SK-N-SH (cell line): ENCODE measurements around the gene PLD4. TPM values are rescaled to one million over a fixed set of nuclear protein-coding genes. Genes with fewer than 3 reads are reported as not detected.

Experiments
- CTCF ChIA-PET: fragments of 300-600, 350-600 bp; formaldehyde crosslinking; extraction: SDS; loops from one replicate; lab custom pipeline; 2021; lab: Yijun Ruan, JAX
- POLR2A ChIA-PET: fragments of 350-600 bp; sonication (Branson Sonifier 250); formaldehyde crosslinking; extraction: SDS; loops from one replicate; lab custom pipeline; 2020; ENCODE audit warnings: antibody characterized with exemption, inconsistent platforms; lab: Yijun Ruan, JAX
- DNase-seq: peaks from one replicate; pipeline ENCODE4 v3.0.0; 2012
- H2AFZ ChIP-seq: fragments of 200-600 bp; sonication (generic); 2 replicates; pipeline ENCODE4 v1.8.1; 2016; ENCODE audit warnings: antibody characterized with exemption, mild to moderate bottlenecking, low read depth
- H3F3A ChIP-seq: fragments of 200-600 bp; sonication (generic); replicated peaks from 2 replicates; pipeline ENCODE3; 2016; ENCODE audit warnings: antibody characterized with exemption, mild to moderate bottlenecking; ENCODE audit not compliant: insufficient read depth
- H3K27ac ChIP-seq, 2 experiments: fragments of 200-500 bp in 1 of 2; fragments of 200-600 bp in 1 of 2; sonication (Bioruptor generic) in 1 of 2; sonication (generic), shearing (Covaris generic) in 1 of 2; 2 replicates each; pipeline versions ENCODE4 v1.5.1 to v1.6.1; 2014 to 2016; ENCODE audit warnings: low read depth in 2 of 2, inconsistent platforms in 1 of 2, low read length in 1 of 2, mild to moderate bottlenecking in 1 of 2, mixed read lengths in 1 of 2
- H3K27me3 ChIP-seq: fragments of 200-600 bp; sonication (generic), shearing (Covaris generic); 2 replicates; pipeline ENCODE4 v1.6.1; 2016; ENCODE audit warnings: mixed run types; ENCODE audit not compliant: insufficient read depth
- H3K36me3 ChIP-seq, 2 experiments: fragments of 200-500 bp in 1 of 2; fragments of 200-600 bp in 1 of 2; sonication (Bioruptor generic) in 1 of 2; sonication (generic) in 1 of 2; replicated peaks in 1 of 2; 2 replicates each; pipeline versions ENCODE3 to v1.5.1; 2014 to 2016; ENCODE audit warnings: low read length in 1 of 2, mild to moderate bottlenecking in 1 of 2; ENCODE audit not compliant: insufficient read depth in 2 of 2, control insufficient read depth in 1 of 2
- H3K4me1 ChIP-seq, 2 experiments: fragments of 200-500 bp in 1 of 2; fragments of 200-600 bp in 1 of 2; sonication (Bioruptor generic) in 1 of 2; sonication (generic), shearing (Covaris generic) in 1 of 2; 2 replicates each; pipeline versions ENCODE4 v1.5.1 to v1.6.1; 2014 to 2016; ENCODE audit warnings: low read depth in 1 of 2, low read length in 1 of 2, mixed run types in 1 of 2; ENCODE audit not compliant: insufficient read depth in 2 of 2, control insufficient read depth in 1 of 2
- H3K4me2 ChIP-seq: fragments of 200-600 bp; sonication (generic), shearing (Covaris generic); 2 replicates; pipeline ENCODE4 v1.6.1; 2017; ENCODE audit warnings: mixed run types
- H3K4me3 ChIP-seq, 2 experiments: fragments of 200-500 bp in 1 of 2; fragments of 200-600 bp in 1 of 2; sonication (Bioruptor generic) in 1 of 2; sonication (generic), shearing (Covaris generic) in 1 of 2; 2 replicates each; pipeline versions ENCODE4 v1.5.1 to v1.8.1; 2014 to 2016; ENCODE audit warnings: low read depth in 2 of 2, inconsistent platforms in 1 of 2, low read length in 1 of 2, mild to moderate bottlenecking in 1 of 2, mixed read lengths in 1 of 2, moderate library complexity in 1 of 2
- H3K79me2 ChIP-seq: fragments of 200-600 bp; sonication (generic); 2 replicates; pipeline ENCODE4 v1.8.1; 2017; ENCODE audit warnings: mild to moderate bottlenecking; ENCODE audit not compliant: insufficient read depth
- H3K9ac ChIP-seq: fragments of 200-600 bp; sonication (generic); 2 replicates; pipeline ENCODE4 v1.6.1; 2017; ENCODE audit warnings: mixed run types
- H3K9me2 ChIP-seq: fragments of 200-600 bp; sonication (generic); 2 replicates; pipeline ENCODE4 v1.6.1; 2017; ENCODE audit warnings: mixed run types
- H3K9me3 ChIP-seq: fragments of 200-600 bp; sonication (generic); 2 replicates; pipeline ENCODE4 v1.6.1; 2017; ENCODE audit warnings: mixed run types, mild to moderate bottlenecking, moderate library complexity
- H4K20me1 ChIP-seq: fragments of 200-600 bp; sonication (generic); 2 replicates; pipeline ENCODE4 v1.6.1; 2017; ENCODE audit warnings: mild to moderate bottlenecking, mixed run types; ENCODE audit not compliant: insufficient read depth
- ELF1 ChIP-seq: IDR thresholded peaks from 2 replicates; pipeline ENCODE4 v1.4.0; 2012
- EP300 ChIP-seq, 2 experiments: IDR thresholded peaks; 2 replicates each; pipeline versions ENCODE4 v1.4.0 to v1.6.1; 2012; ENCODE audit warnings: borderline replicate concordance in 1 of 2, low read depth in 1 of 2, low read length in 1 of 2
- FOSL2 ChIP-seq: IDR thresholded peaks from 2 replicates; pipeline ENCODE4 v1.4.0; 2012; ENCODE audit warnings: low read depth, mild to moderate bottlenecking, moderate library complexity, borderline replicate concordance
- FOXM1 ChIP-seq: IDR thresholded peaks from 2 replicates; pipeline ENCODE4 v1.4.0; 2012; ENCODE audit warnings: low read depth, mild to moderate bottlenecking
- GABPA ChIP-seq: IDR thresholded peaks from 2 replicates; pipeline ENCODE4 v1.4.0; 2012; ENCODE audit warnings: low read depth, mild to moderate bottlenecking
- GATA2 ChIP-seq: sonication (generic); formaldehyde crosslinking; IDR thresholded peaks from 2 replicates; pipeline ENCODE4 v1.5.0; 2020; ENCODE audit warnings: mild to moderate bottlenecking, missing genetic modification reagents
- IRF3 ChIP-seq: fragments of 150-350 bp; IDR thresholded peaks from 2 replicates; pipeline ENCODE4 v1.6.1; 2016; ENCODE audit warnings: mild to moderate bottlenecking, low read depth, low read length
- JUND ChIP-seq: IDR thresholded peaks from 2 replicates; pipeline ENCODE4 v1.4.0; 2012
- MXI1 ChIP-seq: IDR thresholded peaks from 2 replicates; pipeline ENCODE4 v1.6.1; 2012; ENCODE audit warnings: mild to moderate bottlenecking, low read depth, low read length, improper control_type of control experiment
- RAD21 ChIP-seq: IDR thresholded peaks from 2 replicates; pipeline ENCODE4 v1.6.1; 2012; ENCODE audit warnings: mild to moderate bottlenecking, low read length
- REST ChIP-seq: IDR thresholded peaks from 2 replicates; pipeline ENCODE4 v1.6.1; 2012; ENCODE audit warnings: mild to moderate bottlenecking, low read depth, low read length, moderate library complexity
- RXRA ChIP-seq: IDR thresholded peaks from 2 replicates; pipeline ENCODE4 v1.4.0; 2012; ENCODE audit warnings: low read depth, mild to moderate bottlenecking, borderline replicate concordance
- SIN3A ChIP-seq: IDR thresholded peaks from 2 replicates; pipeline ENCODE4 v1.6.1; 2012; ENCODE audit warnings: low read depth, mild to moderate bottlenecking, low read length, moderate library complexity, borderline replicate concordance
- SMC3 ChIP-seq: IDR thresholded peaks from 2 replicates; pipeline ENCODE4 v1.6.1; 2012; ENCODE audit warnings: low read depth, low read length, improper control_type of control experiment
- TAF1 ChIP-seq: IDR thresholded peaks from 2 replicates; pipeline ENCODE4 v1.6.1; 2012; ENCODE audit warnings: low read depth, mild to moderate bottlenecking, low read length, moderate library complexity, borderline replicate concordance
- TEAD4 ChIP-seq: IDR thresholded peaks from 2 replicates; pipeline ENCODE4 v1.4.0; 2012; ENCODE audit warnings: mild to moderate bottlenecking, borderline replicate concordance; ENCODE audit not compliant: insufficient read depth
- USF1 ChIP-seq: IDR thresholded peaks from 2 replicates; pipeline ENCODE4 v1.4.0; 2012; ENCODE audit warnings: low read depth, borderline replicate concordance
- ZBTB33 ChIP-seq: IDR thresholded peaks from 2 replicates; pipeline ENCODE4 v1.4.0; 2012; ENCODE audit warnings: low read depth, borderline replicate concordance
- WGBS: methylation state at CpG from one replicate; pipeline ENCODE4 v1.1.6; 2017; ENCODE audit warnings: low lambda C conversion rate; 5-methylcytosine and 5-hydroxymethylcytosine counted together
- polyA plus RNA-seq, 3 experiments: library from polyadenylated mRNA; depleted of rRNA; stranded (reverse); fragments of >200 nt; gene quantifications; 2 replicates each; pipeline ENCODE4 v1.2.3, GENCODE V29; 2012

The PLD4 gene
- polyA plus RNA-seq, 1 of the 3 experiments (the other 2 are of a cell fraction), result 0.02 TPM

- peaks cover 0 to 15% of the 10 kb centered on the region in 2 experiments for H3K36me3 ChIP-seq
- H2AFZ ChIP-seq, result no peak overlapping the region
- H3K4me1 ChIP-seq, result peaks cover 13 to 17% of the 10 kb centered on the region in 2 experiments; a peak in 2 of 4 replicates
- no peaks in the 10 kb centered on the region for H3K9me2 ChIP-seq
- TF ChIP-seq TAF1 (no peak), ELF1 (no peak), EP300 (IDR thresholded peaks at IDR 0.05; ENCODE audit: borderline replicate concordance in 1 of 2, low read depth in 1 of 2, low read length in 1 of 2) (no peak), TEAD4 (no peak), MXI1 (no peak), FOSL2 (no peak), JUND (no peak), GABPA (no peak), SMC3 (no peak), REST (no peak), USF1 (no peak), GATA2 (CRISPR knock-in tag) (no peak), IRF3 (no peak), RAD21 (no peak), FOXM1 (no peak), ZBTB33 (no peak), SIN3A (no peak), RXRA (no peak)
- H3K4me2 ChIP-seq, result no peak overlapping the region
- 80% methylated on average over 9 of the region's 13 CpGs for WGBS
- H3K4me3 ChIP-seq, result no peak overlapping the region
- ChIA-PET POLR2A (no interaction called here), CTCF (interaction anchor here (0.8 to 4.8 kb wide), 3 partner anchors 10 to 80 kb away, joined by 3 to 26 read pairs (median 15); no protein-coding TSS in a partner anchor)
- H3F3A ChIP-seq, result peaks cover 5% of the 10 kb centered on the region
- H3K9me3 ChIP-seq, result no peaks in the 10 kb centered on the region
- 0 out of 2 replicates have a peak, but pooled peaks cover 5% of the 10 kb centered on the region for H4K20me1 ChIP-seq
- H3K79me2 ChIP-seq, result peaks cover 87% of the 10 kb centered on the region
- H3K27me3 ChIP-seq, result no peaks in the 10 kb centered on the region
- DNase-seq, result no peak
- H3K27ac ChIP-seq, result no peak overlapping the region
- no peak overlapping the region for H3K9ac ChIP-seq
Observed at GRCh38 chr14:104965561-104966231, 41.0 kb downstream of the PLD4 start.
